Stomach (tissue), 4 donors: ENCODE measurements around the gene DCN.

Experiments
- CTCF ChIP-seq, 7 experiments: fragments of 450-650 bp in 4 of 7; fragments of 200-600 bp in 3 of 7; sonication (generic) in 3 of 7; IDR thresholded peaks; one replicate each; pipeline ENCODE4 v1.5.1; 2016 to 2019; ENCODE audit warnings: antibody characterized with exemption in 7 of 7, control low read depth in 2 of 7, mild to moderate bottlenecking in 1 of 7
- EP300 ChIP-seq: sonication (generic); formaldehyde crosslinking; IDR thresholded peaks from one replicate; pipeline ENCODE4 v1.6.1; 2017; ENCODE audit warnings: antibody characterized with exemption
- POLR2AphosphoS5 ChIP-seq, 3 donors: sonication (generic); formaldehyde crosslinking; IDR thresholded peaks; one replicate each; pipeline ENCODE4 v1.6.1; 2016; ENCODE audit warnings: antibody characterized with exemption in 3 of 3

DNA sequence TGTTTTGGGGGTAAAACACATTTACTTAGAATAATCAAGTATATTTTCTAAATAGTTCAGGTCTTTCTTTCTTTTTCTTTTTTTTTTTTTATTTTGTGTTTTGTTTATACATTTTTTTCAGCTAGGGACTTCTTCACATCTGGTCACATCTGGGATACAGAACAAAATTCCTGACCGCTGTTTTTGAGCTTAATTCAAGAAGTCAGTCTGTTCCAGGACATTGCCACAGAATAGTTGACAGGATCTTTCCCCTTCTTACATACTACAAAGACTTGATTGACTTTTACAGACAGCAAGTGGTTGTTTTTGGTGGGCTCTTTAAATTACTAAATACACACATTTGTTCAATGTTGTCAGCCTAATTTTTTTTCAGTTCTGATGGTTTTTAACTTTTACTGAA, 41.8 kb upstream of the DCN start:
- TF ChIP-seq CTCF (IDR thresholded peaks at IDR 0.05) (no peak), POLR2AphosphoS5 (IDR thresholded peaks at IDR 0.05) (no peak), EP300 (no peak)
